GM21786 (cell line): Measurements from ENCODE around the gene HEPACAM2.

Experiments
- ATAC-seq: cut with Tn5 transposase; IDR thresholded peaks from one replicate; pipeline ENCODE4 v1.9.1; 2021; ENCODE audit not compliant: unreplicated experiment

HEPACAM2 gene

GRCh38 chr7:93148727-93149126 is 77.5 kb downstream of the HEPACAM2 start:
- no peak for ATAC-seq

- ATAC-seq = peak; percentile 51
These were observed 78.1 kb downstream of the HEPACAM2 start, which contains the start of gene SAMD9L for GRCh38 chr7:93148144-93148543. TSS of gene SAMD9L (minus strand) at chr7:93148385. CDS start at chr7:93135971, 12,414 bp downstream.

DNA sequence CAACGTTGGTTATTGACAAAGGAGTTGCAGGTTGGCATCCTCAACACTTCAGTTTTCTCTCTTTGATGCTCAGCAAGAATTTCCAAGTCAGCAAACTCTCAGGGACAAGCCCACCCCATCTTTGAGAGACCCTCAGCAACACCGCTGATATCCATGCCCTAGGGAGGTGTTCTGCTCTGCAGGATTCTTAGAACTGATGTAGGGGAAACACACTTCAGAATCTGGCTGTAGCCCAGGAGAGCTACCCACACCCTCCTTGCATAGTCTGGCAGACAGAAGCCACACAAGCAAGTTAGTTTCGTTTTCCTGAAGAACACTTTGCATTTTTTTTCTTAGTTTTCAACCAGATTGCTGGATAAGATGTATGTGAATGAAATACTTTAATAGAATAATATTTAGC is 78.9 kb downstream of the HEPACAM2 start:
- ATAC-seq = peak; percentile 81

DNA sequence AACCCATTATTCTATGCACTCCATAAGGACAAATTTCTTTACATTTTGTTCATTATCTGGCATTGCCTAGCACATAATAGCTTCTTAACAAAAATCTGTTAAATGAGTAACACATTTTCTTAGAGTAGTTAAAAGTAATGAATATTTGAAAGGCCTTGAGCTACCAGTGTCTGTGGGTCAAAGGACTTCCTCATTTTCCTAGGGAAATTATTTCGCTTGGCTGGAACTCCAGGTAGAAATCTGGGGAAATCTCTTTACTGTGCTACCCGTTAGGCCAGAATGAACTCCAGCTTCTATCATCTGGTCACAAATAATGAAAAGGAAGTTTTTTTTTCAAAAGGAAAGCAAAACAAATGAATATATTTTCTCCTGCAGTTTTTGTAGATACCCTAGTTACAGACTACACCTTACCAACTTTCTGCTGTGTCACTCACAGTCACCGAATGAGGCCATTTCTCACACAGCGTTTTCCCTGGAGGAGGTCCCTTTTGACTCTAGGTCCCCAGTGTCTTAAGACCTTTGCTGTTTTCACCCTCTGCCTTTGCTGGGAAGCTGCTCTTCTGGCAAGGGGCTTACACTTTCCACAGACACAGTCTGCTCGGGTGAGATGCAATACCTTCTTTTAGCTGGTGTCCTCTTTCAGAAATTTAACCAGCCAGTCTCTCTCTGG is 79.7 kb downstream of the HEPACAM2 start:
- peak; percentile 39 for ATAC-seq

DNA sequence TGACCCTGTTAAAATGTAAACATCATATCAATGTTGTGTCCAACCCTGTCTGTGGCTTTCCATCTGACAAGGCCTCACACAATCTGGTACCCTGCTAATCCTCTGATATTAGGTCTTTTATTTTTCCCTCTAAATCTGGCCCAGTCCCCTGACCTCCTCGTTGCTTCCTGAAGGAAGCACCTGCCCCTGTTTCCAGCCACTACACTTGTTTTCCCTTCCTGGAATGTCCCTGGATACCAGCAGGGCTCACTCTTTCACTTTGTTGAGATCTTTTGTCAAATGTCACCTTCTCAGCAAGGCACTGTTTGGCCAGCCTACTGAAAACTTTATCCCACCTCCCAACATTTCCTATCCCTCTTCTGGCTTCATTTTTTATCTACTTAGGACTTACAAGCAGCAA is 80.2 kb downstream of the HEPACAM2 start:
- no peak for ATAC-seq

- no peak for ATAC-seq
These were observed 80.9 kb downstream of the HEPACAM2 start for GRCh38 chr7:93145354-93145753.

DNA sequence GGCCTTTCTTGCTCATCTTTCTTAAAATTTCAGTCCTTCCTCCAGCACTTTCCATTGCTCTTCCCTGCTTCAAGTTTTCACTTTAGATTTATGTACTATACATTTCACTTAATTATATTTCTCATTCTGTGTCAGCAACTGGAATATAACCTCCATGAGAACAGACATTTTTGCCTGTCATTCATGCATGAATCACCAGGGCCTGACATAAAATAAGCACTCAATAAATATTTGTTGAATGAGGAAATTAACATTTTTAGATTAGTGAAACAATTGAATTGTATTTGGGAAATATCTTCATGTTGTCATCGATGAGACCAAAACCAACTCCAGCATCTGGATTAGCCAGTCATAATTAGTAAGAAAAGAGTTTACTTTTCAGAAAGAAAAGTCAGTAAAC is 84.1 kb downstream of the HEPACAM2 start:
- no peak for ATAC-seq

DNA sequence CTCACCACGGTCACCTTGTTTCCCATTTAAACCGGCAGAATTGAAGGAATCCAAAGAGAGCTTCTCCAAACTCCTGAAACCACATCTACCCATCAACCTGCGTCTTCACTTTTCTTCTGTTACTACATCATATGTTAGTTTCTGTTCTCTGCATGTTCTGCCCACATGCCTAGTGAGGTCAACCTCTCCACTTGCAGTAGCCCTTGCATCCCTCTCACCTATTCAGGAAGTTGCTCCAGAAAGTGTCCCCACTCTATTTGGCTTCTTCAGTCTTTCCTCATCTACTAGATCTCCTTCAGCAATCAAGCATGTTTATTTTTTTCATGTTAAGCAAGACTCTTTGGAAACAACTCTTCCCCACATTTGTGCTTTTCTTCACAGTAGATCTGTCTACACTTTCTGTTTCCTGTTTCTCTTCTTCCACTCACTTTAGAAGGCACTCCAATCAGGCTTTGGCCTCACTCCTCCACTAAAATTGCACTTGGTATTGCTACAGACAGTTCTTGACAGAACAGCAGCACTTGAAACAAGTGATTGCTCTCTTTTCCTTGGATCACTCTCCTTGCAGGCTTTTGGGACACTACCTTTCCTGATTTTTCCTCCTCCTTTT is 85.6 kb downstream of the HEPACAM2 start:
- ATAC-seq = no peak

DNA sequence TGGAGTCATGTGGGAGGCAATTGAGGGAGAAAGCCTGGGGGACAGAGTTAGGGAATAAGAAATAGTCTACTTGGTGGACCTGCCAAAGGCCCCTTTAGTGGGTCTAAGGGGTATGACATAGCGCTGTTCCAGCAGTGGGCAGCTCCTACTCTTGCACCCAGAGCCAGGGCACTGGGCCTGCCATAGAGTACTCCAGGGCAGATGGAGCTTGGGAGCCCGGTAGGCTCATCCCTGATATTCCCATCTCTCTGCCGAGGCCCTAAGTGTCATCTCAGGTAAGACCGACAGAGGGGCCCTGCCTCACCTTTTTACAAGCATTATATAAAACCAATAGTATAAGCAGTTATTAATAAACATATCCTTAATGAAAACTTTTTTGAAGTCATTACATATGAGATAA is 87.7 kb downstream of the HEPACAM2 start:
- ATAC-seq = no peak
